GM21381 (cell line): ENCODE data around the gene TSPEAR.
"Not testable (repeated sequence)": the region's sequence is repeated elsewhere in the genome, so short reads cannot be mapped to it uniquely, and the experiment has no call there.

Source experiments
- ATAC-seq: cut with Tn5 transposase; IDR thresholded peaks from one replicate; pipeline ENCODE4 v1.9.1; 2021; ENCODE audit warnings: mild to moderate bottlenecking, moderate library complexity; ENCODE audit not compliant: unreplicated experiment

TSPEAR gene

DNA sequence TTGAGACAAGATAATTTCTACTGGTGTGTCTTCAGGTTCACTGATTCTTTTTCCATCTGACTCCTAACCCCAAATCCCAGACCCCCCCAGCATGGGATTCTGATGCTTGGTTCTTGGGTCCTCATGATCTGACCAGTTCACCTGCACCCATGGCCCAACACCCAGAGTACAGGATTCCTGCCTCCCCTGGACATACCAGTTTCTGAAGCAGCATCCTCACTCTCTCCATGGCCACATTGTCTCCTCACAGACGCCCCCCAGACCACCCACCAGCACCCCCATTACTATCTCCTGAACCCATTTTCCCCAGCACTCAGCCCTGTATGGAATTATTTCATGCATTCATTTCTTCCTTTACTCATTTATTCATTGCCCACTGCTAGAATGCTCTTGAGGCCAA lies 54.5 kb downstream of the TSPEAR start:
- ATAC-seq: no peak

DNA sequence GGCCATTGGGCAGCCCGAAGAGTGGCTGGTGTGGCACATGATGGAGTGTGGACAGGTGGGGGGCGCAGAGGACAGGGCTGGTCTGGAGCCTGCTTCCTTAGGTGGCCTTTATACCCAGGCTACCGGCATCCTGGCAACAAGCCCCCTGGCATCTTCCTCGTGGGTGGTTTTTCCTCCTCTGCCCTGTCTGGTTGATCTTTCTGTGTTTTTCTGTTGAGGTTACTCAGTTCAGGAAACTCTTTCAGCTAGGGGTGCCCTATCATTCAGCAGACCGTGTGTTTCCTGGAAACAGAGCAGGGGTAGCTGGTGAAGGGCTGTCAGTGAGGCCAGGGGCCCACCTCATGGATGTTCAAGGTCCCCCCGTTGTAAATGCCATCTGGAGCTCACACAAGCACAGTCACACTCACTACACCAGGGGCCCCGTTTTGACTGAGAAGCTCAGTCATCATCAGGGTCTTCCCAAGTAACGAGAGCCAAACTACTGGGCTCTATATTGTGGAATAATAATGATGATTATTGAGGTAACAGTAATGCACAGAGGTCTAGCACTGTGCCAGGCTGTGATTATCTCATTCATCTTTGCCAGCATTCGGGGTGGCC lies 56.7 kb downstream of the TSPEAR start, which contains the start of gene KRTAP12-4:
Gene KRTAP12-4, minus strand, starts transcription at position 84 of the 600 bp plus-strand sequence. Its CDS starts 45 bp downstream, at position 39.
- ATAC-seq: no peak

DNA sequence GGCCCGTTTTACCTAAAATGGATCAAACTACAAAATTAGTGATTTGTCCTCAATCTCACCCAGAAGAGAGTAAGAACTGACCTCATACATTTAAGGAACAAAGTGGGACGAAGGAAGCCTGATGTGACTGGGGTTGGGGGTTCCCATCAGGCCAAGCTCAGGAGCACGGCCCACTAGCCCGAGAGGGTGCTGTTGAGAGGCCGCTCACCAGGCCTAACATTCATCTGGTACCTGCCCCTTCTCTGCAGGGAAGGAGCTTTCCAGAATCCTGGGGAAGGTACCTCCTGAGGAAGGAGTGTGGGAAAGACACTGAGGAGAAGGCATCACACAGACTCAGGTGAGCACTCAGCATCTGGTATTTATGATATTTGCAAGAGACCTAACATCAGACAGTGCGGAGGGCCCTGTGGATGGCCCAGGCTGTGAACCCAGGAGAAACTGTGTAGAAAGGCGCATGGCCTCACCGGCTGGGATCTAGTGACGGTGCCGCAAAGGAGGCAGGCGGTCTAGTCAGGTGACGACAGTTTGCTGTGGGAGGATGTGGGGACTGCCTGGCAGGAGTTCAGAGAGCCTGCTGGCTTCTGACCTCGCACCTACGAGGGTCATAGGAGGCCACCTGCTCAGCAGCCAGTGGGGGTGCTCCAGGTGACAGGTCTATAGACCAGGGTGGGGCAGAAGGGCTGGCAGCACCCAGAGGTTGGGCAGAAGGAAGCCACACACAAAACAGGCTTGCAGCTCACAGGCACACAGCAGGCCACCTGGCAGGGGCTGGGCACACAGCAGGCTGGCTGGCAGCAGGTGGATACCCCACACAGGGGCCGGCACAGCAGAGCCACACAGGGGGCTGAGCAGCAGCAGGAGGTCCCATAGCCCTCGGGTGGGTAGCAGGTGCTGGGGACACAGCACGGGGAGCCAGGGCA lies 57.5 kb downstream of the TSPEAR start:
- no peak for ATAC-seq

DNA sequence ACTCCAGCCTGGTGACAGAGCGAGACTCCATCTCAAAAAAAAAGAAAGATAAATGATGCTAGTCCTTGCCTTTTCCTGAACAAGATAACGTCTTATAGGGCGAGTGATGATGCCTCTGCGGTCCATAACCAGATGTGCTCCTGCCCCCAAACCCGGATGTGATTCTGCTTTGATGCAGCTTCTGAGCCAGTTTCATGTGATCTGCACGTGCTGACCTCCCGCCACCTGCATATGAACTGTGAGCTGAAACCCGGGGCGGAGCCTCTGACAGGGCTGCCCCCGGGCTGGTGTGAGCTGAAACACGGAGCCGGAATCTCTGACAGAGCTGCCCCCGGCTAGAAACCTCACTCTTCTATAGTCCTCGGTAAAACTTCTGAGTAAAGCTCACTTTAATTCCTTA lies 58.2 kb downstream of the TSPEAR start:
- ATAC-seq: no peak

DNA sequence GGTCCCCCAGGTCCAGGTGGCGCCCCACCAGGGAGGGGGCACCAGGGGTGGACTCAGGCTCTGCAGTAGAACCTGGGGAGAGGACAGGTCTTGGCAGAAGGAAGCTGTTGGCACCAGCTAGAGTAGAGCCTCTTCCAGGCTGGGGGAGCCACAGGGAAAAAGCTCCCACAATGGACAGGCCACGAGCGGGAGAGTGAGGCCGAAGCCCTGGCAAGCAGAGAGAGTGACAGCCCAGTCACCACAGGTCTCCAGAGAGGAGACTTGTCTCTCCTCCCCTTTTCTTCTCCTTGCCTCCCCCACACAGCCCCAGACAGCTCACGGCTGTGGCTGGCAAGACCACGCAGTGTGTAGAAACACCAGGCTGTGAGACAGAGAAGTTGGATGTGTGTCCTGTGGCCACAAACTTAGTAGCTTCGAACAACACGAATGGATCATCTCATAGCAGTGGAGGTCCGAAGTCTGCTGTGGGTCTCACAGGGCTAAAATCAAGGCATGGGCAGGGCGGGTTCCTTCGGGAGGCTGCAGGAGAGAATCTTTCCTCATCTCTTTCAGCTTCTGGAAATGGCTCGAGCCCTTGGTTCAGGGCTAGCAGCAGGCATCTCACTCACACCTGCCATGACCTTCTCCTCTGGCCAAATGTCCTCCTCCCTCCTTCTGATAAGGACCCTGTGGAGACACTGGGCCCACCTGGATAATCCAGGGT lies 60.2 kb downstream of the TSPEAR start:
- ATAC-seq: no peak

DNA sequence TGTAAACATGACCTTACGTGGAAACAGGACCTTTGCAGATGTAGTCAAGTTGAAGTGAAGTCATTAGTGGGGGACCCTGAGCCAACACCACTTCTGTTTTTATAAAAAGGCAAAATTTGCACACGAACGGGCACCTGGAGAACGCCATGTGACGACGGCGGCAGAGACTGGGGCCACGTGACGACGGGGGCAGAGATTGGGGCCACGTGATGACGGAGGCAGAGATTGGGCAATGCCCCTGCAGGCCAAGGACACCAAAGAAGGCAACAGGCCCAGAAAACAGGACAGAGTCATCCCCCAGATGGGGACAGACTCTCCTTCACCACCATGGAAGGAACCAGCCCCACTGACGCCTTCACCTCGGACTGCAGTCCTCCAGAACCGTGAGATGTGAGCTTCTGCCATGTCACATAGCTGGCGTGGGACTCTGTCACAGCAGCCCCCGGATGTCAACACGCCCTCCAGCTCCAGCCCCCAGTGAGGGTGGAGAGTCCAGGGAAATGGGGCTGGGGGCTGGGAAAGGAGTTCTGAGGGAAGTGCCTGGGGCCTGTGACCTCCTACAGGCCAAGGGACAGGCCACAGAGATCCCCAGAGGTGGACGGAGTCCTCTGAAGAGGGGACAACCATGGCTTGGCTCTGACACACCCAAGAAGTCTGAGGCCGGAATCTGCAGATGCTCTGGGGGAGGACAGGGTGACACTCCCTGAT lies 61.0 kb downstream of the TSPEAR start:
- no peak for ATAC-seq

DNA sequence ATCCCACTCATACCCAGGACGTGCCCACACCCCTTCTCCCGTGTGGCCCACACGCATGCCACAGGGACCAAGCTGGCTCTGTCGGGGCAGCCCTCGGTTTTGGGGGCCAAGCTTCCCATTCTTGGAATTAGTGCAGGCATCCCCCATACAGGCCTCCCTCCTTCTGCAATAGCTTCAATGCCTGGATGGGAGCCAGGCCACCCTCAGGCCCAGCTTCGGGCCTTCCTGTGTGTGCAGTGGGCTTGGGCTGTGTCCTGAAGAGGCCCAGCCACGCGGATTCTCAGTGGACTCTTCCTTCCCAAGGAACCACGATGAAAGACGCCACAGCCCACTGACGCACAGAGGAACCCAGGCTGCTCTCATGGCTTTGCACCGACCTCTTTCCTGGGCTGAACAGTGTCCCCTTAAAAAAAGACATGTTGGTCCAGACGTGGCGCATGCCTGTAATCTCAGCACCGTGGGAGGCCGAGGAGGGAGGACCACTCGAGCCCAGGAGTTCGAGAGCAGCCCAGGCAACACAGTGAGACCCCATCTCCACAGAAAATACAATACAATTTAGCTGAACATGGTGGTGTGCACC lies 61.8 kb downstream of the TSPEAR start:
- ATAC-seq: no peak

DNA sequence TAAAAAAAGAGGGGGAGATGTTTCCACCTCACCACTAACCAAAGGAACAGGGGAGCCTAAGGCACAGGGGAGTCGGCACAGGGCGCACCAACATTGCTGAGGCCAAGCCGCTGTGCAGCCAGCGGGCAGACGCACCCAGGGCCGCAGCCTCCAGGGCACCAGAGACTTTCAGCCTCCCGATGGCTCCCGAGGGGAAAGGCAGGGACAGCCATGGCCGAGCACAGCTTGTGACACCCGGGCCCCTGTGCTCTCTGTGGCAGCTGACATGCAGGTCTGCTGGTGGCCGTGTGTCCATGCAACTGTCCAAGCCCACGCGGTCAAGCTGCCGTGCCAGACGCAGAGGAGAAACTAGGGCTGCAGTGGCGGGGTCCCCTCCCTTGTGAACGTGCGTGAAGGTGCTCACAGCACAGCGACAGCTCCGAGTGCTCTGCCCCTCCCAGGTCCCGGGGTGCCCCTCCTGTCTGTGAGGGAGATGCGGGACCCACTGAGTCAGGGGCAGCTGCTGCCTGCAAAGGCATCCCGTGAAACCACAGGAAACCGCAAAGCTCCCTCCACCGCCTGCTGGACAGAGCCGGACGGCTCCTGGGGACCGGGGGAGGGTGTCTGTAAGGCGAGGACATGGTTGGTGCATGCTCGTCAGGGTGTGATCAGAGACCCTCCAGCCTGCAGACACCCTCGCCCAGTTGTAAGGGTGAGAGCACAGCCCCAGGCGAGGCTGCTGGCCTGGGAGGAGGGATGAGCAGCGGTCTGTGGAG lies 62.6 kb downstream of the TSPEAR start:
- ATAC-seq: no peak

DNA sequence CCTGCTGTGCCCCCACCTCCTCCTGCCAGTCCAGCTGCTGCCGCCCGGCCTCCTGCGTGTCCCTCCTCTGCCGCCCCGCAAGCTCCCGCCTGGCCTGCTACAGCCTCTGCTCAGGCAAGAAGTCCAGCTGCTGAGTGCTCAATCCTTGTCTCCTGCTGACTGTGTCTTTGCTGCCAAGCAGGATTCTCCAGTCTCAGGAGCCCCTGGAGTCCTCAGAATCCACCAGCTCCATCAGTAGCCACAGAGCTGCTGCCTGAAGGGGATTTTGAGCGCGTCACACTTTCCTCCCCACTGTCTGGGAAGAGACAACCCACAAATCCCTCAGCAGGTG lies 64.2 kb downstream of the TSPEAR start:
- no peak for ATAC-seq

DNA sequence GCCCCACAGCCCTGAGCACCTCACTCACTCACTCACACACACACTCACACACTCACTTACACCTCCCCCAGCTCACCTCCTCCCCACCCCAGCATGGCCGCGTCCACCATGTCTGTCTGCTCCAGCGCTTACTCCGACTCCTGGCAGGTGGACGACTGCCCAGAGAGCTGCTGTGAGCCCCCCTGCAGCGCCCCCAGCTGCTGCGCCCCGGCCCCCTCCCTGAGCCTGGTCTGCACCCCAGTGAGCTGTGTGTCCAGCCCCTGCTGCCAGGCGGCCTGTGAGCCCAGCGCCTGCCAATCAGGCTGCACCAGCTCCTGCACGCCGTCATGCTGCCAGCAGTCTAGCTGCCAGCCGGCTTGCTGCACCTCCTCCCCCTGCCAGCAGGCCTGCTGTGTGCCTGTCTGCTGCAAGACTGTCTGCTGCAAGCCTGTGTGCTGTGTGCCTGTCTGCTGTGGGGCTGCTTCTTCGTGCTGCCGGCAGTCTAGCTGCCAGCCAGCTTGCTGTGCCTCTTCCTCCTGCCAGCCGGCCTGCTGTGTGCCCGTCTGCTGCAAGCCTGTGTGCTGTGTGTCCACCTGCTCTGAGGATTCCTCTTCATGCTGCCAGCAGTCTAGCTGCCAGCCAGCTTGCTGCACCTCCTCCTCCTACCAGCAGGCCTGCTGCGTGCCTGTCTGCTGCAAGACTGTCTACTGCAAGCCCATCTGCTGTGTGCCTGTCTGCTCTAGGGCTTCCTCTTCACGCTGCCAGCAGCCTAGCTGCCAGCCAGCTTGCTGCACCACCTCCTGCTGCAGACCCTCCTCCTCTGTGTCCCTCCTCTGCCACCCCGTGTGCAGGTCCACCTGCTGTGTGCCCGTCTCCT lies 64.8 kb downstream of the TSPEAR start, which contains the start of gene KRTAP10-11:
Gene KRTAP10-11, plus strand, starts transcription at position 49 of the 856 bp plus-strand sequence. Its CDS starts 45 bp downstream, at position 94.
- not testable (repeated sequence) for ATAC-seq

DNA sequence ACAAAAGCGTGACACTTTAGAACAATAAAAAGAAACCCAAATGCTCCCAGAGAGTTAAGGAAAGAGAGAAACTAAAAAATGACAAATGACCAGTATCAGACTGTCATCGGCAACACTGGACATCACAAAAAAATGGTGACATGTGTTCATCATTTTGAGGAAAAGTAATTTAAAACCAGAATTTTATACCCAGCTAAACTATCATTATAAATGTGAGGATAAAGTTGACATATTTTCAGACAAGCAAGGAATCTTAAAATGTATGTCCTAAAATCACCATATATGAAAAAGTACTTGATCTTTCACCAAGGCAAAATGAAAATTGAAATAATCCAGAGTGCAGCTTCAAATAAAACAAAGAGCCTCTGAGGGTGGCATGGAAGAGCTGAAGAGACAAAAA lies 66.5 kb downstream of the TSPEAR start:
- no peak for ATAC-seq

DNA sequence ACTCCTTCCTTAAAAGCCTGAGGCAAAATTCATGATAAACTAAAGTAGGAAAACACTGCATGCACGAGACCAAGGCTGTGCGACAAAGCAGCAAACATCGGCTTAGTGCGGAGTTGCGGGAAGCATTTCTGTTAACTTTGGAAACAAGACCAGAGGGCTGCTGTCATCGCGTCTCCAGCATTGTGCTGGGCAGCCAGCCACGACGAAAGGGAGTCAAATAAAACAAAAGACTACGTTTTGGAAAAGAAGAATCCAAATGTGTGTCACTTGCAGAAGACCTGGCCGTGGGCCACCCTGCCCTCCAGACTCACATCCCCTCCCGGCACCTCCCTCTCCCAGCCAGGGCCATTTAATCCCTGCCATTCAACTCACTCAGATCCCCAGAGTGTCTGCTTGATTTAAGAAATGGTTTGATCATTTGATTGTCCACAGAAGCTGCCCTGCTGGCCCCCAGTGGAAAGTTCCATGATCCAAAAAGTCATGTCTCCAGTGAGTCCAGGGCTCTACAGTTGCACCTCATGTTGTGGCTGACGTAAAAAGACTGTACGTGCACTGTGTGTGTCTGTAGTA lies 67.5 kb downstream of the TSPEAR start:
- no peak for ATAC-seq

DNA sequence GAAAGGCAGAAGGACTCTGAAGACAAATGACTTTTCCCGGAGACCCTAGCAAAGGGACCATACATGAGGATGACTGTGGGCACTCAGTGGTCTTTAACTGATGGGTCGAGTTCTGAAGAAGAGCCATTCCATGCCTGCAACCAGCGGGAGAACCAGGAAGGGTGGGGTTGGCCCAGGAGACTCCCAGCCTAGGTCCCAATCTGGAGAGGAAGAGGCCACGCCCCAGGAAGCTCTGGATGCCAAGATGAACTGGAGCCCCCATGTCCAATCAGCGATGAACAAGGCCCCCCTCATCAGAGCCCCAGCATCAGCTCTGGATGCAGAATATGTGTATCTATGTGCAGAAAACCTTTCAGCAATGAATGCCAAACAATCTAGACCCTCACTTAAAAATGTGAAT lies 70.6 kb downstream of the TSPEAR start:
- ATAC-seq: no peak

DNA sequence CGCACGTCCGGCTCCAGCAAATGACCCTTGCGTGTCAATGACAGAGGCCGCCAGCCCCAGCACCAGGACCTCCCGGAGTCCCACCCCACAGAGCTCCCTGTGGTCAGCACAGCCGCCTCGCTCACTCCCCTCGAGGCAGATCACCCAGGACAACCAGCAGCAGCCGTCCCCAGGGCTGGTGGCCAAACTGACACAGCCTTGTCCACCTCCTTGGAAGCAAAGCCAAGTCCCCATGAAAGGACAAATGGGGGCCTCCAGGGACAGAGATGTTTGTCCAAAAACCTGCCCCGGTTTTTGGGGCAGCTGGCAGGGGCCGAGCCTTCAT lies 72.1 kb downstream of the TSPEAR start:
- no peak for ATAC-seq

DNA sequence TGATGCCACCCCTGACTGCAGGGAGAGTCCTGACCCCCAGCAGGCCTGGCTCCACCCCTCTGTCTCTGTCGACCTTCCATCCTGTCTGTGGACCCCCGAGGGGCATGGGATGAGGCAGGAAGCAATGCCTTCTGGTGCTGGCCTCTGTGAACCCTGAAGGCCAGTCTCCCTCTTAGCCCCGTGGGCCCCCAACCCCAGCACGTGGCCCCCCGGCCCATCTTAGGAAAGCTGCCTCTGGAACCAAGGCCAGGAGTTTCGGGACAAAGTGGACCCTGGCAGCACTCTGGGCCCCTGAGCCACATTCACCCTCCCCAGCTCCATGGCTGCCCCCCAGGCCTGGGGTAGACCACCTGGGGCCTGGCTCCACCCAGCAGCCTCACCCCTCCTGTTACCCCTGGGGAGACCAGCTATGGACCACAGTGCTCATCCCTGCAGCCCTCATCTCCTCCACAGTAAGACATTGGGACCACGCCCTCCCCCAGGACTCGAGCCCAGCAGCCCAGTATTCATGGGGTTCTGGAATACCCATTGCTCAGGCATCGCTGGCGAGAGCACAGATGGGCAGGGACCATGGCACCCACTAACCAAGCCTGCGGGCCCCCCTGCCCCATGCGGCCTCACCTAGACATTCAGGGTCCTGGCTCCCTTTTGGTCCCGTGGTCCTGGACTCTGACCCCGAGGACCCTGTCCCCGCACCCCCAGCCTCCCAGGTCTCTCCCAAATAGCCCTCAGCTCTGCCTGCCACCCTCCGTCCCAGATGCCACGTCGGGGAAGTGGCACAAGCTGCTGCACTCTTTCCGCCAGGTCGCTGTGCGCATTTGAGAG lies 72.7 kb downstream of the TSPEAR start:
- not testable (repeated sequence) for ATAC-seq

DNA sequence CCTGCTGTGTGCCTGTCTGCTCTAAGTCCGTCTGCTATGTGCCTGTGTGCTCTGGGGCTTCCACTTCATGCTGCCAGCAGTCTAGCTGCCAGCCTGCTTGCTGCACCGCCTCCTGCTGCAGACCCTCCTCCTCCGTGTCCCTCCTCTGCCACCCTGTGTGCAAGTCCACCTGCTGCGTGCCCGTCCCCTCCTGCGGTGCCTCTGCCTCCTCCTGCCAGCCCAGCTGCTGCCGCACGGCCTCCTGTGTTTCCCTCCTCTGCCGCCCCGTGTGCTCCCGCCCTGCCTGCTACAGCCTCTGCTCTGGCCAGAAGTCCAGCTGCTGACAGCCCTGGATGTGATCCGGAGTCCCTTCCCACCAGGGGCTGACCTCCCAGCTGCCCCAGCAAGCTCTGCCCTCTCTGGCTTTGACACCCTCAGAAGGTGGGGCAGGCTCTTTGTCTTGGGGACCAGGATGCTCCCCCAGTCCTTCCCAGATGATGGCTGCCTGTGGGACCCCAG lies 73.5 kb downstream of the TSPEAR start:
- ATAC-seq: not testable (repeated sequence)

DNA sequence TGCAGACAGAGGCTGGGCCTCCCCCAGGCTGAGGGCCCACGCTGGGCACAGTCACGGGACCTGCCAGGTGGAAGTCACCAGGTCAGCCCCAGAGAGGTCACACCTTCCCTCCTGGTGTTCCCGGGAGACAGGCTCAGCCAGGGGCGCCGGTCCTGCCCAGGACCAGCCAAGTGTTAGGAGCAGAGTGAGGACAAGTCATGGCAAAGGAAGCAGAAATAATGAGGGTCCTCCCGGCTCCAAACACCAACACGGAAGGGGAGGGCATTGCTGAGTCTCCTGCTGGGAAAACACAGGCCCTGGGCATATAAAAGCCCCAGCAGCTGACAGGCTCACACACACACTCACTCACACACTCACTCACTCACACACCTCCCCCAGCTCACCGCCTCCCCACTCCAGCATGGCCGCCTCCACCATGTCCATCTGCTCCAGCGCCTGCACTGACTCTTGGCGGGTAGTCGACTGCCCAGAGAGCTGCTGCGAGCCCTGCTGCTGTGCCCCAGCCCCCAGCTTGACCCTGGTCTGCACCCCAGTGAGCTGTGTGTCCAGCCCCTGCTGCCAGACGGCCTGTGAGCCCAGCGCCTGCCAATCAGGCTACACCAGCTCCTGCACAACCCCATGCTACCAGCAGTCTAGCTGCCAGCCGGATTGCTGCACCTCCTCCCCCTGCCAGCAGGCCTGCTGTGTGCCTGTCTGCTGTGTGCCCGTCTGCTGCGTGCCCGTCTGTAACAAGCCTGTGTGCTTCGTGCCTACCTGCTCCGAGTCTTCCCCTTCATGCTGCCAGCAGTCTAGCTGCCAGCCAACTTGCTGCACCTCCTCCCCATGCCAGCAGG lies 74.1 kb downstream of the TSPEAR start, which contains the start of gene KRTAP10-10:
Gene KRTAP10-10, plus strand, starts transcription at position 339 of the 833 bp plus-strand sequence. Its CDS starts 62 bp downstream, at position 401.
- ATAC-seq: no peak
